HG03045 (cell line): ENCODE measurements around the gene ABHD10.
"Not testable (repeated sequence)": the region's sequence is repeated elsewhere in the genome, so short reads cannot be mapped to it uniquely, and the experiment has no call there.

Experiments used
- ATAC-seq: cut with Tn5 transposase; IDR thresholded peaks from one replicate; pipeline ENCODE4 v1.9.1; 2021; ENCODE audit warnings: mild to moderate bottlenecking, moderate library complexity; ENCODE audit not compliant: unreplicated experiment

ABHD10 gene

GRCh38 chr3:112020674-112021085 lies 41.9 kb downstream of the ABHD10 start:
- ATAC-seq: no peak

- ATAC-seq: no peak
Measured at GRCh38 chr3:112027142-112027541, 48.3 kb downstream of the ABHD10 start.

- no peak for ATAC-seq
Measured at GRCh38 chr3:112027826-112028225, 49.0 kb downstream of the ABHD10 start.

GRCh38 chr3:112030901-112031300 lies 52.1 kb downstream of the ABHD10 start:
- ATAC-seq: no peak

GRCh38 chr3:112032098-112032731 lies 53.4 kb downstream of the ABHD10 start:
- ATAC-seq: no peak

- no peak for ATAC-seq
Measured at GRCh38 chr3:112034436-112034835, 55.6 kb downstream of the ABHD10 start, which contains the start of gene TMPRSS7. TSS of gene TMPRSS7 (plus strand) at chr3:112034736. CDS start at chr3:112034846, 110 bp downstream.

GRCh38 chr3:112035241-112035640 lies 56.4 kb downstream of the ABHD10 start:
- no peak for ATAC-seq

GRCh38 chr3:112037194-112037593 lies 58.4 kb downstream of the ABHD10 start:
- not testable (repeated sequence) for ATAC-seq

- no peak for ATAC-seq
Measured at GRCh38 chr3:112038863-112039262, 60.0 kb downstream of the ABHD10 start.

- ATAC-seq: no peak
Measured at GRCh38 chr3:112041321-112041720, 62.5 kb downstream of the ABHD10 start.

GRCh38 chr3:112042842-112043280 lies 64.0 kb downstream of the ABHD10 start:
- ATAC-seq: no peak
